Progenitor cell of endocrine pancreas (in vitro differentiated cells): ENCODE results near the gene TTC33. TPM values are rescaled to one million over a fixed set of nuclear protein-coding genes. Genes with fewer than 3 reads are reported as not detected.

Source experiments
- DNase-seq: peaks from one replicate; pipeline ENCODE4 v3.0.0; 2021; ENCODE audit warnings: low spot score; ENCODE audit not compliant: unreplicated experiment
- H3K27ac Mint-ChIP-seq: 2 replicates; pipeline ENCODE4 v1.8.0; 2021; ENCODE audit warnings: mild to moderate bottlenecking, moderate library complexity, mixed read lengths
- H3K27me3 Mint-ChIP-seq: 2 replicates; pipeline ENCODE4 v1.8.0; 2021; ENCODE audit warnings: mixed read lengths
- H3K36me3 Mint-ChIP-seq: 2 replicates; pipeline ENCODE4 v1.8.0; 2022; ENCODE audit warnings: mixed read lengths; ENCODE audit not compliant: insufficient read depth
- H3K4me1 Mint-ChIP-seq: 2 replicates; pipeline ENCODE4 v1.8.0; 2021; ENCODE audit warnings: low read depth, mixed read lengths
- H3K4me3 Mint-ChIP-seq: 2 replicates; pipeline ENCODE4 v1.8.0; 2021; ENCODE audit warnings: low read depth, mild to moderate bottlenecking, moderate library complexity, mixed read lengths
- H3K9me3 Mint-ChIP-seq: 2 replicates; pipeline ENCODE4 v1.8.0; 2021; ENCODE audit warnings: low read depth, mixed read lengths
- total RNA-seq: library from RNA; stranded (reverse); gene quantifications from 2 replicates; pipeline ENCODE4 v1.2.1, GENCODE V29; 2021
- TF ChIP-seq, protein P1 (sequence below): fragments of 200-600 bp; sonication (generic); IDR thresholded peaks from one replicate; pipeline ENCODE4 v1.5.0; 2021; ENCODE audit warnings: antibody characterized with exemption, mild to moderate bottlenecking; ENCODE audit not compliant: unreplicated experiment

TTC33 gene
- total RNA-seq, 1 donor from 2014 or later = 25.4 TPM

DNA sequence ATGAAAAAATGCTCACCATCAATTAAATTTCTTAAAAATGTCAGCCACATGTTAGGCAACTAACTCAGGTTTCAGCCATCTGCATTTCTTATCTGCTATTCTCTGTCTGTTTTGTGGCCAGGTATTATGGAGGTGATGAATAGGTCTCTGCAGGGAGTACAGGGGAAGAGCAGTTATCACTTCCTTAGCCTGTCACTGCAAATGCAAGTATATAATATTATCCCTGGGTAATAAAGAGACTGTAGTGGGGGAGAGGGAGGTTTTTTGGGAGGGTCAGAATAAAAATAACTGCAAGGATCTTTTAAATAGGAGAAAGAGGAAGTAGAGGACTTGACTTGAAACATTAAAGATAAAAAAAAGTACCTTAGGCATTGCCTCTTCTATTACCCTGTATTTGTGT lies 125.6 kb downstream of the TTC33 start:
- H3K27me3 Mint-ChIP-seq = no peaks in the 10 kb centered on the region
- DNase-seq = no peak
- H3K36me3 Mint-ChIP-seq = no peaks in the 10 kb centered on the region
- no peak overlapping the region for H3K27ac Mint-ChIP-seq
- TF ChIP-seq, protein P1, sequence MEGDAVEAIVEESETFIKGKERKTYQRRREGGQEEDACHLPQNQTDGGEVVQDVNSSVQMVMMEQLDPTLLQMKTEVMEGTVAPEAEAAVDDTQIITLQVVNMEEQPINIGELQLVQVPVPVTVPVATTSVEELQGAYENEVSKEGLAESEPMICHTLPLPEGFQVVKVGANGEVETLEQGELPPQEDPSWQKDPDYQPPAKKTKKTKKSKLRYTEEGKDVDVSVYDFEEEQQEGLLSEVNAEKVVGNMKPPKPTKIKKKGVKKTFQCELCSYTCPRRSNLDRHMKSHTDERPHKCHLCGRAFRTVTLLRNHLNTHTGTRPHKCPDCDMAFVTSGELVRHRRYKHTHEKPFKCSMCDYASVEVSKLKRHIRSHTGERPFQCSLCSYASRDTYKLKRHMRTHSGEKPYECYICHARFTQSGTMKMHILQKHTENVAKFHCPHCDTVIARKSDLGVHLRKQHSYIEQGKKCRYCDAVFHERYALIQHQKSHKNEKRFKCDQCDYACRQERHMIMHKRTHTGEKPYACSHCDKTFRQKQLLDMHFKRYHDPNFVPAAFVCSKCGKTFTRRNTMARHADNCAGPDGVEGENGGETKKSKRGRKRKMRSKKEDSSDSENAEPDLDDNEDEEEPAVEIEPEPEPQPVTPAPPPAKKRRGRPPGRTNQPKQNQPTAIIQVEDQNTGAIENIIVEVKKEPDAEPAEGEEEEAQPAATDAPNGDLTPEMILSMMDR = no peak
- H3K4me1 Mint-ChIP-seq = no peaks in the 10 kb centered on the region
- H3K9me3 Mint-ChIP-seq = no peaks in the 10 kb centered on the region
- H3K4me3 Mint-ChIP-seq = no peak overlapping the region

DNA sequence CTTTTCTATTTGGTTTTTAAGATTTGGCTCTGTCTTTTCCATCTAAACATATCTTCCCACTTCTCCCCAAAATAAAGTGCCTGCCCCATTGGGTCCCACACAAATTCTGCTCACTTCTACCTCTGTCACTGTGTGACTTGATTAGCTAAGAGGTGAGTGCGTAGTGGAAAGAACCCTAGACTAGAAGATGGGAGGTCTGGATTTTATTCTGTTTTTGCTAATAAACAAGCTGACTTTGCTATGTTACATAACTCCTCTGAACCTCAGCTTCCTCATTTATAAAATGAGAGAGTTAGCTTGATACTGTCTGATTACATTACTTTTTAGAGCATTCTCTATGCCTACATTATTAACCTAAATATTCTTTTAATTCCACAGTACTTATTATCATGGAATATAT lies 127.4 kb downstream of the TTC33 start:
- H3K4me3 Mint-ChIP-seq = no peak overlapping the region
- H3K36me3 Mint-ChIP-seq = no peaks in the 10 kb centered on the region
- H3K9me3 Mint-ChIP-seq = no peaks in the 10 kb centered on the region
- no peak overlapping the region for H3K27ac Mint-ChIP-seq
- TF ChIP-seq, protein P1 = no peak
- no peaks in the 10 kb centered on the region for H3K27me3 Mint-ChIP-seq
- no peaks in the 10 kb centered on the region for H3K4me1 Mint-ChIP-seq
- no peak for DNase-seq

DNA sequence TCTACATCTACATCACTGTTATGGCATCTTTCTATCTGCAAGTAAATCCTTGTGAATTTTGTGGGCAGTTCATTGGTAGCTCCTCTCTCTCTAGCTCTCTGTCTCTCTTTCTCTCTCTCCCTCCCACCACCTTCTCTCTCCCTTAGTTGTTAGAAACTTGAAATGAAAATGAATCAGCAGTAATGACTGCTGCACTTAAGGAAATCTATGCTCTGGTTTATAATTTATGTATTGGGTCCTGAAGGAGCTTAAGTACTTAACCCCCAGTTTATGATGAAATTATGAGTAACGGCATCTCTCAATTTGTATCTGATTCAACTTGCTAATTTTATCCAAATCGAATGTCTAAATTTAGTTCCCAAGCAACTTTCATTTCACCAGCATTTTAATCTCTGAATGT lies 128.1 kb downstream of the TTC33 start:
- Mint-ChIP-seq H3K27me3 (no peaks in the 10 kb centered on the region), H3K27ac (no peak overlapping the region), H3K4me3 (no peak overlapping the region), H3K9me3 (no peaks in the 10 kb centered on the region), H3K4me1 (no peaks in the 10 kb centered on the region), H3K36me3 (no peaks in the 10 kb centered on the region)
- TF ChIP-seq, protein P1 = no peak
- DNase-seq = no peak

DNA sequence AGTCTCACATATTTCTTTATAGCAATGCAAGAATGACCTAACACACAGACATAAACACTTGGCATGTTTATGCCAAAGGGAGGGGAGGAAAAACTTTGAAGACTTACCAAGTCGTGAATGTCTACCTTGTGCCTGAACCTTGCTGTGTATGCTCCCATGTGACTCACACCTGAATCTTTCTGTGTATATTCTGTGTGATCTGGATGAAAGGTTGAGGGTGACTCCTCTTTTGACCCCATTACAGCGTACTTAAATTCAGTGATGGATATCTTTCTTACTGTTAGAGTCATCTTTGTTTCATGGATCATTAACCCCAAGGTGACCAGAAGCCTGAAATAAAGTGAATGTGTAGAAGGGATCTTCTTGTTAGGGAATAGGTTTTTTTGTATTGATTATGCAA lies 129.0 kb downstream of the TTC33 start:
- DNase-seq = no peak
- Mint-ChIP-seq H3K27me3 (no peaks in the 10 kb centered on the region), H3K9me3 (no peaks in the 10 kb centered on the region), H3K27ac (no peak overlapping the region), H3K36me3 (no peaks in the 10 kb centered on the region), H3K4me3 (no peak overlapping the region), H3K4me1 (no peaks in the 10 kb centered on the region)
- TF ChIP-seq, protein P1 = no peak

DNA sequence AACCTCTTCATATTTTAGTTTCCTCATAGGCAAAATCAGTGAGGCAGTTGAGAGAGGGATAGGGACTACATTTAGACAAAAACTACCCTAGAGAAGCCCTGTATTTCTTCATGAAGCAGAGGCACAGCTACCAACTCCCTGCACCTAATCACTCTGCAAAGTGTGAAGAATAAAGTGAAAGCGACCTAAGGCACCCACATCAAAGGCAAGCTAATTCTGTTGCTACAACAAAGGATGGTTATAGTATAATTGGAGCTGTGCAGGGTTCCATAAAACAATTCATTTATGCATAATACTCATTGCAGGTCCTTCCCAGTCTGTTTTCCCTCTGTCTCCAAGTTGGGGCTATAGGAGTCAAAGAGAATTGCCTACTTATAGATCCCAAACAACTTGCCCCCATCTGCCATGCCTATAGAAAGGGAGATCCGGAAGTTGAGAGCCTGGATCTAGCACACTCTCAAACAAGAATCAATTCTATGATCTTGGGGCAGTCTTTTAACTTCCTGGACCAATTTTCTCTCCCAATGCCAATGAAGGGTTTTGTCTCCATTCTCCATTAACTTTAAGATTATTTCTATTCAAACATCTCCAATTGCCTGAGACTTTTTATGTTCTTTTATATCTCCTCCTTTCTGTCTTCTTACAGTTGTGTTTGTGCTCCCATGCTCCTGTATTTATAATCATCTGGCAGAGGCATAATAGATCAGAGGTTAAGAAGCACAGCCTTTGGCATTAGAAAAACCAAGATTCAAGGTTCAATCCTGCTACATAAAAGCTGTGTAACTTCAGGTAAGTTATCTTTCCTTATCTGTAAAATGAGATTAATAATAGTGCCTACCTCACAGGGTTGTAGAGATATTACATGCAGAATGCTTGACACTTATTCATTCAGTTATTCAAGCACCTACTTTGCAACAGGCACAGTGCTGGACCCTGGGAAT lies 132.0 kb downstream of the TTC33 start:
- H3K9me3 Mint-ChIP-seq = no peaks in the 10 kb centered on the region
- H3K27me3 Mint-ChIP-seq = no peaks in the 10 kb centered on the region
- DNase-seq = no peak
- TF ChIP-seq, protein P1 = no peak
- no peak overlapping the region for H3K4me3 Mint-ChIP-seq
- H3K4me1 Mint-ChIP-seq = no peaks in the 10 kb centered on the region
- H3K36me3 Mint-ChIP-seq = no peaks in the 10 kb centered on the region
- H3K27ac Mint-ChIP-seq = no peak overlapping the region
